Suprapubic skin (tissue), 4 donors: ENCODE data around the gene CHD9. TPM values are rescaled to one million over a fixed set of nuclear protein-coding genes. Genes with fewer than 3 reads are reported as not detected.

Experiments
- DNase-seq, 2 donors: peaks; one replicate each; pipeline ENCODE4 v3.0.0-alpha.2; 2019; ENCODE audit warnings: low spot score in 2 of 2
- H3K27ac ChIP-seq: fragments of 200-600 bp; sonication (generic); one replicate; pipeline ENCODE4 v1.5.1; 2019
- H3K27me3 ChIP-seq: fragments of 200-600 bp; sonication (generic); one replicate; pipeline ENCODE4 v1.5.1; 2019
- H3K36me3 ChIP-seq: fragments of 200-600 bp; sonication (generic); one replicate; pipeline ENCODE4 v1.5.1; 2019
- H3K4me1 ChIP-seq: fragments of 200-600 bp; sonication (generic); one replicate; pipeline ENCODE4 v1.5.1; 2019
- H3K4me3 ChIP-seq: fragments of 200-600 bp; sonication (generic); one replicate; pipeline ENCODE4 v1.5.1; 2019; ENCODE audit warnings: mild to moderate bottlenecking
- H3K9me3 ChIP-seq: fragments of 200-600 bp; sonication (generic); one replicate; pipeline ENCODE4 v1.5.1; 2019
- EP300 ChIP-seq: sonication (generic); formaldehyde crosslinking; IDR thresholded peaks from one replicate; pipeline ENCODE4 v1.6.1; 2017; ENCODE audit warnings: antibody characterized with exemption
- POLR2A ChIP-seq, 2 donors: fragments of 450-650 bp; IDR thresholded peaks; one replicate each; pipeline ENCODE4 v1.6.1; 2017; ENCODE audit warnings: antibody characterized with exemption in 2 of 2, mild to moderate bottlenecking in 2 of 2, moderate library complexity in 2 of 2
- POLR2AphosphoS5 ChIP-seq, 3 donors: sonication (generic); formaldehyde crosslinking; IDR thresholded peaks; one replicate each; pipeline ENCODE4 v1.6.1; 2017; ENCODE audit warnings: antibody characterized with exemption in 3 of 3
- WGBS: methylation state at CpG from one replicate; pipeline ENCODE4 v1.1.5; 2018; 5-methylcytosine and 5-hydroxymethylcytosine counted together
- total RNA-seq, 4 donors: library from RNA; depleted of rRNA; stranded (reverse); fragments of >200 nt; gene quantifications; one replicate each; pipeline ENCODE4 v1.1.0, GENCODE V29; 2016
- TF ChIP-seq, protein P1 (sequence below), 2 donors: fragments of 200-600 bp in 1 of 2; fragments of 450-650 bp in 1 of 2; sonication (generic) in 1 of 2; IDR thresholded peaks; one replicate each; pipeline ENCODE4 v1.5.1; 2016 to 2019; ENCODE audit warnings: antibody characterized with exemption in 2 of 2, mild to moderate bottlenecking in 1 of 2, moderate library complexity in 1 of 2

CHD9 gene
- total RNA-seq, 4 donors from 2014 or later = 56.6 to 129 (median 70.4) TPM

DNA sequence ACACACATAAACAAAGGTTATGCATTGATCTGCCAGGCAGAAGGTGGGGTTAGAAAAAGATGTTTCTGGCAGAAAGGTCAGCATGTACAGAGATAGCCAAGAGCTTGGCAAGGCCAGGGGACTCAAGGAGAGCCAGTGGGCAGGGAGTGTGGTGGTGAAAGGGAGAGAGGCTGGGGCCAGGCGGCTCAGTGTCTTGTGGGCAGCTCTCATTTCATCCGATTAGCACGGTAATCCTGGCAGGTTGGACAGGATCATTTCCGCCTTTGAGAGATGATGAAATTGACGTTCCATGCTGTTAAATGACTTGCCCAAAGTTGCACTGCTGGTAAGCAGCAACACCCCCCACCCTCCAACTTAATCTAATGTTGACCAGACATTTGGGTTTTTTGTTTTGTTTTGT, 3.6 kb downstream of the CHD9 start:
- DNase-seq = no peak
- H3K4me1 ChIP-seq = peaks cover 54% of the 10 kb centered on the region
- H3K36me3 ChIP-seq = no peaks in the 10 kb centered on the region
- no peak overlapping the region for H3K4me3 ChIP-seq
- TF ChIP-seq, protein P1, sequence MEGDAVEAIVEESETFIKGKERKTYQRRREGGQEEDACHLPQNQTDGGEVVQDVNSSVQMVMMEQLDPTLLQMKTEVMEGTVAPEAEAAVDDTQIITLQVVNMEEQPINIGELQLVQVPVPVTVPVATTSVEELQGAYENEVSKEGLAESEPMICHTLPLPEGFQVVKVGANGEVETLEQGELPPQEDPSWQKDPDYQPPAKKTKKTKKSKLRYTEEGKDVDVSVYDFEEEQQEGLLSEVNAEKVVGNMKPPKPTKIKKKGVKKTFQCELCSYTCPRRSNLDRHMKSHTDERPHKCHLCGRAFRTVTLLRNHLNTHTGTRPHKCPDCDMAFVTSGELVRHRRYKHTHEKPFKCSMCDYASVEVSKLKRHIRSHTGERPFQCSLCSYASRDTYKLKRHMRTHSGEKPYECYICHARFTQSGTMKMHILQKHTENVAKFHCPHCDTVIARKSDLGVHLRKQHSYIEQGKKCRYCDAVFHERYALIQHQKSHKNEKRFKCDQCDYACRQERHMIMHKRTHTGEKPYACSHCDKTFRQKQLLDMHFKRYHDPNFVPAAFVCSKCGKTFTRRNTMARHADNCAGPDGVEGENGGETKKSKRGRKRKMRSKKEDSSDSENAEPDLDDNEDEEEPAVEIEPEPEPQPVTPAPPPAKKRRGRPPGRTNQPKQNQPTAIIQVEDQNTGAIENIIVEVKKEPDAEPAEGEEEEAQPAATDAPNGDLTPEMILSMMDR (IDR thresholded peaks at IDR 0.05) = no peak
- no peak for TF ChIP-seq POLR2A (IDR thresholded peaks at IDR 0.05)
- TF ChIP-seq EP300 = no peak
- no peak for TF ChIP-seq POLR2AphosphoS5 (IDR thresholded peaks at IDR 0.05)
- peak overlapping the region; percentile 43 for H3K27ac ChIP-seq
- H3K27me3 ChIP-seq = no peaks in the 10 kb centered on the region
- 51% methylated on average over 5 of the region's 5 CpGs for WGBS
- H3K9me3 ChIP-seq = no peaks in the 10 kb centered on the region

DNA sequence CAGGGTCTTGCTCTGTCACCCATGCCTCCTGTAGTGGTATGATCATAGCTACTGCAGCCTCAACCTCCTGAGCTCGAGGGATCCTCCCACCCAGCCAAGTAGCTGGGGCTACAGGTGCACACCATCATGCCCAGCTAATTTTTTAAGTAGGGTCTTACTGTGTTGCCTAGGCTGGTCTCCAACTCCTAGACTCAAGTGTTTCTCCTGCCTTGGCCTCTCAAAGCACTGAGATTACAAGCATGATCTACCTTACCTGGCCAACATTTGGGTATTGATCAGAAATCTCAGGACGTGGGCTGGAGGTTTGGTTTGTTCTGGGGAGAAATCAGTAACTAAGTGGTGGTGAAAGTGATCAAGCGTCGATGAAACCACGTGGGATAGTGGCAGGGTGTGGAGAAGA, 4.1 kb downstream of the CHD9 start:
- Histone ChIP-seq H3K36me3 (no peaks in the 10 kb centered on the region), H3K4me3 (no peak overlapping the region), H3K4me1 (peaks cover 56% of the 10 kb centered on the region), H3K27ac (no peak overlapping the region), H3K27me3 (no peaks in the 10 kb centered on the region), H3K9me3 (no peaks in the 10 kb centered on the region)
- DNase-seq = no peak
- WGBS = 91% methylated on average over 5 of the region's 5 CpGs
- no peak for TF ChIP-seq EP300
- TF ChIP-seq POLR2AphosphoS5 (IDR thresholded peaks at IDR 0.05) = no peak
- no peak for TF ChIP-seq POLR2A (IDR thresholded peaks at IDR 0.05)
- TF ChIP-seq, protein P1 (IDR thresholded peaks at IDR 0.05) = no peak

DNA sequence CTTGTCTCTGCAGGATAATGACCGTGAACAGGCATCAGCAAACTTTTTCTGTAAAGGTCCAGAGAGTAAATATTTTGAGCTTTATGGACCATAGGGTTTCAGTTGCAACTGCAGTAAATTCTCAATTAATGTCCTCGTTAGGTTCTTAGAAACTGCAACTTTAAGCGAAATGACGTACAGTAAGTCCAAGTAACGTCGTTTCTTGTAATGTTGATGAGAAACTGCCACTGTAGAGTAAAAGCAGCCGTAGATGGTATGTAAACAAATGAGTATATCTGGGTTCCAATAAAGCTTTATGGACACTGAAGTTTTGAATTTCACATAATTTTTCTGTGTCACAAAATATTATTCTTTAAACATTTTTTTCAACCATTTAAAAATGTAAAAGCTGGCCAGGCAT, 4.9 kb downstream of the CHD9 start:
- H3K4me3 ChIP-seq = no peak overlapping the region
- WGBS = 97% methylated on average over 7 of the region's 7 CpGs
- peaks cover 56% of the 10 kb centered on the region for H3K4me1 ChIP-seq
- no peak overlapping the region for H3K27ac ChIP-seq
- H3K36me3 ChIP-seq = no peaks in the 10 kb centered on the region
- no peak for DNase-seq
- H3K9me3 ChIP-seq = no peaks in the 10 kb centered on the region
- TF ChIP-seq POLR2A (IDR thresholded peaks at IDR 0.05) (no peak), POLR2AphosphoS5 (IDR thresholded peaks at IDR 0.05) (no peak), EP300 (no peak)
- TF ChIP-seq, protein P1 (IDR thresholded peaks at IDR 0.05) = no peak
- no peaks in the 10 kb centered on the region for H3K27me3 ChIP-seq

DNA sequence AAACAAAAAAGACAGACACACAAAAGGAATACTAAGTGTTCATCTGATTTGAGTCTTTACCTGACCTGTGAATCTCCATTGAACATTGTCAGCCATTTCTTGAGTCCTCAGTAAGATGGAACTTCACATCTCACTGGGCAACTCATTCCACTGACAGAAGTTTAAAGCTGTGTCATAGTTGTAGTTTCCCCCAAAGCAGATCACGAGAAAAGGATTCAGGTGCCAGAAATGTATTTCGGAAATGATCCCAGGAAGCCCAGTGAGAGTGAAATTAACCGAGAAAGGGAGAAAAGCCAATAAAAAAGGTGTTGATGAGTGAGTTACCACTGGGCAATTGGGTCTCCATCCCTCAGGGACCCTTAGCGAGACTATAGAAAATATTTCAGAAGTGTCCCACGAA, 6.5 kb downstream of the CHD9 start:
- Histone ChIP-seq H3K36me3 (no peaks in the 10 kb centered on the region), H3K9me3 (no peaks in the 10 kb centered on the region), H3K27ac (peak overlapping the region; percentile 2), H3K4me3 (no peak overlapping the region), H3K4me1 (peaks cover 58% of the 10 kb centered on the region), H3K27me3 (no peaks in the 10 kb centered on the region)
- 83% methylated on average over 5 of the region's 5 CpGs for WGBS
- TF ChIP-seq POLR2AphosphoS5 (IDR thresholded peaks at IDR 0.05) = no peak
- TF ChIP-seq EP300 = no peak
- TF ChIP-seq POLR2A (IDR thresholded peaks at IDR 0.05) = no peak
- TF ChIP-seq, protein P1 (IDR thresholded peaks at IDR 0.05) = no peak
- no peak for DNase-seq

DNA sequence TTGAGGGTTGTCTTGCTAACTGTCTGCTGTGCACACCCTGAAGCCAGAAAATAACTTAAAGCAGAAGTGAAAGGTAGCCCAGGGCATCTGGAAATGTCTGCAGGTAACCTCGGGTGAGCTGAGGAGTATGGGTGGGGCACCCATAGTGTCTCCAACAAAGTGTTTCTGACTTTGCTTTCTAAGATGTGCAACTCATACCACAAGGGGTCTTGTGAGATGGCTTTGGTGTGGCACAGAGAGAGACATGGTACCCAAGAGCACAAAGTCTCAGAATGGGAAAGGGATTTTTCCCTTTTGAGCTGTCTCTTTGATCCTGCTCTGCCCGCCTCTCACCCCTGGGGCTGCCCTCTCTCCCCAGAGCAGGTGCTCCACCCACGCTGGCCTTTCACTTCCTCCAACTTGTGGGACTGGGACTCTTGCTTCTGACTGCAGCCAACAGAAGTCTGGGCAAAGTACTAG, 6.9 kb downstream of the CHD9 start:
- DNase-seq = no peak
- no peaks in the 10 kb centered on the region for H3K9me3 ChIP-seq
- TF ChIP-seq, protein P1 (IDR thresholded peaks at IDR 0.05) = no peak
- TF ChIP-seq EP300 (no peak), POLR2A (IDR thresholded peaks at IDR 0.05) (no peak), POLR2AphosphoS5 (IDR thresholded peaks at IDR 0.05) (no peak)
- 32% methylated on average over 3 of the region's 3 CpGs for WGBS
- peak overlapping the region; percentile 2 for H3K27ac ChIP-seq
- H3K27me3 ChIP-seq = no peaks in the 10 kb centered on the region
- H3K36me3 ChIP-seq = no peaks in the 10 kb centered on the region
- no peak overlapping the region for H3K4me3 ChIP-seq
- H3K4me1 ChIP-seq = peaks cover 54% of the 10 kb centered on the region
